Retinal pigment epithelial cell (primary cell): ENCODE data around the gene PGC.
A peak's percentile ranks its signal among the peaks of the same experiment; 100 is the strongest.

Experiments used
- DNase-seq: peaks from one replicate; pipeline ENCODE4 v3.0.0-alpha.2; 2010; ENCODE audit warnings: low read depth
- H3K4me3 ChIP-seq: 2 replicates; pipeline ENCODE4 v1.5.1; 2011; ENCODE audit warnings: mild to moderate bottlenecking, low read length, control low read depth, moderate library complexity
- CTCF ChIP-seq: conservative IDR thresholded peaks from 2 replicates; pipeline ENCODE4 v1.5.1; 2011; ENCODE audit warnings: low read depth, low read length, control low read depth, inconsistent platforms

PGC gene

GRCh38 chr6:41786451-41787218, 39.4 kb upstream of the PGC start:
- peak; percentile 57 for TF ChIP-seq CTCF

GRCh38 chr6:41785689-41786450, 38.7 kb upstream of the PGC start:
- no peak for TF ChIP-seq CTCF
- H3K4me3 ChIP-seq = peak overlapping the region; percentile 55
- DNase-seq = no peak

More at GRCh38 chr6:41786451-41787218, 39.4 kb upstream of the PGC start:
- H3K4me3 ChIP-seq = peak overlapping the region; percentile 100
- no peak for DNase-seq

DNA sequence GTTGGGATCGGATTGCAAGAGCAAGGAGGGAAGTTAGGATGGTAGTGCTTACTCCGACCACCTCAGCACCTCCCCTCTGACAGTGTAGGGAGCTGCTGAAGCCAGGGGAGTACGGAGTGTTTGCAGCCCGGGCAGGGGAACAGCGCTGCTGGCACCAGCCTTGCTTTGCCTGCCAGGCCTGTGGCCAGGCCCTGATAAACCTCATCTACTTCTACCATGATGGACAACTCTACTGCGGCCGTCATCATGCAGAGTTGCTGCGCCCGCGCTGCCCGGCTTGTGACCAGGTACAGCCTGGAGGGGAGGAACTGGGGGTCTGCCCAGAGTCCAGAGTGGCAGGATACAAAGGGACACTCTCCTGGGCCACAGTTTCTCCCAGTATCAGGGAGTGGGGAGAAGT, 38.1 kb upstream of the PGC start:
- TF ChIP-seq CTCF = no peak
- H3K4me3 ChIP-seq = no peak overlapping the region
- no peak for DNase-seq

DNA sequence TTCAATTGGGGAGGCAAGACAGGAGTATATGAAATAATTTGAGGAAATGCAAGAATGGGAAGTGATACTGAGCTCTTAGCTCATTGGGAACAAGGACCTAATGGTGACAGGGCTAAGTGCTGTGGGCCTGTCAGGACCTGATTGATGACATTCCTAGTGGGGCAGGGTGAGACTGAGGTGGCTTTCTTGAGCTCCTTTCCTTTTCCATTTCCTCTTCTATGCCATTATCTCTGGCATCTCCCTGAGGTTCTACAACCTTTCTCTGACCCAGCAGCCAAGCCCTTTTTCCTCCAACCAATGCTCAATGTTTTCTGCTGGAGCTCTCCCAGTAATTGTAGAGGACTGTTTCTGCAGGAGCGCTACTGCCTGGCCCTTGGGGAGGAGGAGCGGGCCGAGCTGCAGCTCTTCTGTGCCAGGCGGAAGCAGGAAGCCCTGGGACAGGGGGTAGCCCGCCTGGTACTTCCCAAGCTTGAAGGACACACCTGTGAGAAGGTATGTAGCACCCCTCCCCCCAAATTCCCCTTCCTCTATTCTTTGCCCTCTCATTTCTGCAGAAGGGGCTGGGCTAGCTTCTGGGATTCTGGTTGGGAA, 37.5 kb upstream of the PGC start:
- H3K4me3 ChIP-seq = no peak overlapping the region
- TF ChIP-seq CTCF = no peak
- no peak for DNase-seq

DNA sequence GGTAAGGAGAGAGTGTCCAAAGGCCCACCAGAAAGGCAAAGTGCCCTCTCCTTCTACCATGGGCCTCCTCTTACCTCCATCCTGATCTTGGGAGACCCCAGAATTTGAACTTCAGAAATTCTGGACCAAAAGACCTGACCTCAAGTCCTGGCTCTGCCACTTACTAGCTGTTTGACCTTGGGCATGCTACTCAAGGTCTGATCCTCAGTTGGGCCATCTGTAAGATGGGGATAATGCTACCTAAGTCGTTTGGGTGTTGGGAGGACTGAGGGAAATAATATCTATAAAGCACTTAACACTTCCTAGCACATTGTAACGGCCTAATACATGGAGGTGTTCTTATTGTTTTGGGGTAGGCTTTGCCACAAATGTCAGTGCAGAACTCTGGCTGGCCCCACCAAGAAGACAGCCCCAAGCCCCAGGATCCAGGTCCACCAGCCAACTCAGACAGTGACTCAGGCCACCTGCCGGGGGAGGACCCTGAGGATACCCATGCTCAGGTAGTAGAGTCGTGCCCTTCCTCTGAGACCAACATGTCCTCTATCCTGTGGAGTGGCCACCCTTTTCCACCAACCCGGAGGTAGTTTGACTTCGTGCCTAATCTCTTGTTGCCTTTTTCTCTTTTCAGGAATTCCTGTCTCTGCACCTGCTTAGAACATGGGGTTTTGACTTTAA, 36.0 kb upstream of the PGC start:
- no peak for DNase-seq
- TF ChIP-seq CTCF = no peak
- H3K4me3 ChIP-seq = no peak overlapping the region

GRCh38 chr6:41781366-41781730, 34.2 kb upstream of the PGC start:
- DNase-seq = no peak
- peak overlapping the region; percentile 70 for H3K4me3 ChIP-seq
- no peak for TF ChIP-seq CTCF
